ENCODE data around the gene KRT28.

The KRT28 gene, protein sequence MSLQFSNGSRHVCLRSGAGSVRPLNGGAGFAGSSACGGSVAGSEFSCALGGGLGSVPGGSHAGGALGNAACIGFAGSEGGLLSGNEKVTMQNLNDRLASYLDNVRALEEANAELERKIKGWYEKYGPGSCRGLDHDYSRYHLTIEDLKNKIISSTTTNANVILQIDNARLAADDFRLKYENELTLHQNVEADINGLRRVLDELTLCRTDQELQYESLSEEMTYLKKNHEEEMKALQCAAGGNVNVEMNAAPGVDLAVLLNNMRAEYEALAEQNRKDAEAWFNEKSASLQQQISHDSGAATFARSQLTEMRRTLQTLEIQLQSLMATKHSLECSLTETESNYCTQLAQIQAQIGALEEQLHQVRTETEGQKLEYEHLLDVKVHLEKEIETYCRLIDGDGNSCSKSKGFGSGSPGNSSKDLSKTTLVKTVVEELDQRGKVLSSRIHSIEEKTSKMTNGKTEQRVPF

DNA sequence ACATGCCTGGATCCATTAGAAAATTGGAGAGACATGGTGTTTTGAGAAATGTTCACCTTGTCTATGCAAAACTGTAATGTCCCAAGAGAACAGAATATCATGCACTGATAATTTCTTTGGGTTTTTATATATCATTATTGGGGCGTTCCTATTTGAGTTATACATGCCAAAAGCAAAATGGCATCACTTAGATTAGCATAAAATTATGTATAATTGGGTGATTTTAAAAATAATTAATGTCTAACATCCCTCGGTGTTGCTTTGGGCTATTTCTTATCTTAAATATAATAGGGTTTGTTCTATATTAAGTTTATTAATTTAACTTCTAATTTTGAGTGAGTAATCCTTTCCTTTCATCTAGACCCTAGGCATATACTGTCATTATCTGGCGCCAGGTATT lies at the start of gene KRT28:
Gene KRT28 (minus strand): TSS at position 101 of the 400 bp plus-strand sequence. CDS start 66 bp downstream, at position 35.
- H3K27me3 ChIP-seq (ENCODE audit: insufficient read depth, low read length) = peaks cover 50% of the 10 kb centered on the region
- H3K36me3 ChIP-seq (ENCODE audit: insufficient read depth, low read depth, low read length) = no peaks in the 10 kb centered on the region
- H3K4me3 ChIP-seq (ENCODE audit: low read length) = no peak within 1 kb of the TSS
- no peaks in the 10 kb centered on the region for H3K9me3 ChIP-seq (ENCODE audit: insufficient read depth, low read depth, low read length)
- H3K27ac ChIP-seq (ENCODE audit: low read length) = no peak within 1 kb of the TSS
- no peak within 1 kb of the TSS for H3K9ac ChIP-seq (ENCODE audit: low read depth, low read length)
- no peaks in the 10 kb centered on the region for H3K4me1 ChIP-seq (ENCODE audit: insufficient read depth, low read length)

DNA sequence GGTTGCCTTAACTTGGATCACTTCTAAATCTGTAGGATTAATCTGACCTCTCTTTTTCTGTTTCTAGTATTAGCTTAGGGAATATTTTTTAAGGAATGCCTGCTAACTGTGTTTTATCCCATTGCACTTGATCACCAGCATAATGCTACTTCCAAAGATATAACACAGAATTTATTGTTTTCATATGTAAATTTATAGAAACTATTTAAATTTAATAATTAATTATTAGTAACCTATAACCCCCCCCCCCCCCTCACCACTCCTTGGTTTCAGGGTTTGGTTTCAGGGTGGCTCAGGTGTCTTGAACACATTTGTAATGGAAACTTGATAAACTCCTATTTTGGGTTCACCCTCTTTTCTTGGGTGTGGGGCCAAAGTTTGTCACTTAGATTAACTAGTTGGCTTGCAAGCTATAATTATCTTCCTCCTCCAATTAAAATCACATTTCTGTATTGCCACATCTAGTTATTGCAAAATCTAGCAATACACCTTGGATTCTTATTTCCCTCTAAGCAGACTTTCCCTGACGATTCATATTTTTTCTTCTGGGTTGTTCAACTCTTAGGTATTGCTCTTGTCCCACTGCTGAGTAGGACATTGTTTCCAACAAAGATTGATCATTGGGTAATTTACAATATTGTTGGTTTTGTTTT lies 49.0 kb upstream of the KRT28 start:
- H3K4me1 ChIP-seq (ENCODE audit: insufficient read depth, low read length) = peaks cover 8% of the 10 kb centered on the region; the same call in 1 of the 2 replicates

DNA sequence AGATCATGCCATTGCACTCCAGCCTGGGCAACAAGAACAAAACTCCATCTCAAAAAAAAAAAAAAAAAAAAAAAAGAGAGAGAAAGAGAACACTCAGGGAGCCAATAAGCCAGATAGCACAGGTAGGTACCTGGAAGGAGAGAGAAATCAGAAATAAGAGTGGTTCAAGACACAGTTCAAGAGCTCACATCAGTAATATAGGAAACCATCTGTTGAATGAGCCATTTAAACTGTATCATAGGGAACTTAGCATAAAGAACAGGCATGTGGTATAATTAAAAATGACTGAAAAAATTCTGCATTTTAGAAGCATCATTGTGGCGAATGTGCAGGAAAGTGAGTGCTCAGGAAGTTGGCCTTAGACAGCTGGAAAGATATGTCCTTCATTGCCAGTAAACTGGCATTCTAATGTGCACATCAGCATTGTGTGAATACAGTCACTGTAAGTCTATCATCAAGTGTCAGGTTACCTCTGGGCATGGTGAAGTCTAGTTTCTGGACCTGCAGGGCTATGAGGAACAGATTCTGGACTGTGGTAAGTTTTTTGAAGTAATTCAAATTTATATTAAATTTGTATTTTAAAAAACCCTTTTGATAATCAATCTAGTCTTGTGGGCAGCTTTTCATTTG lies 46.9 kb upstream of the KRT28 start:
- H3K9ac ChIP-seq (ENCODE audit: low read depth, low read length) = no peak overlapping the region
- H3K27ac ChIP-seq (ENCODE audit: low read length) = no peak overlapping the region
- no peak overlapping the region for H3K4me3 ChIP-seq (ENCODE audit: low read length)
- no peaks in the 10 kb centered on the region for H3K36me3 ChIP-seq (ENCODE audit: insufficient read depth, low read depth, low read length)
- H3K27me3 ChIP-seq (ENCODE audit: insufficient read depth, low read length) = peaks cover 34% of the 10 kb centered on the region
- no peaks in the 10 kb centered on the region for H3K4me1 ChIP-seq (ENCODE audit: insufficient read depth, low read length)
- H3K9me3 ChIP-seq (ENCODE audit: insufficient read depth, low read depth, low read length) = no peaks in the 10 kb centered on the region

More for the DNA sequence above, 49.0 kb upstream of the KRT28 start:
- no peaks in the 10 kb centered on the region for H3K9me3 ChIP-seq (ENCODE audit: insufficient read depth, low read depth, low read length)
- H3K4me3 ChIP-seq (ENCODE audit: low read length) = no peak overlapping the region
- no peak overlapping the region for H3K27ac ChIP-seq (ENCODE audit: low read length)
- H3K36me3 ChIP-seq (ENCODE audit: insufficient read depth, low read depth, low read length) = no peaks in the 10 kb centered on the region
- H3K9ac ChIP-seq (ENCODE audit: low read depth, low read length) = no peak overlapping the region
- H3K27me3 ChIP-seq (ENCODE audit: insufficient read depth, low read length) = peaks cover 20% of the 10 kb centered on the region

DNA sequence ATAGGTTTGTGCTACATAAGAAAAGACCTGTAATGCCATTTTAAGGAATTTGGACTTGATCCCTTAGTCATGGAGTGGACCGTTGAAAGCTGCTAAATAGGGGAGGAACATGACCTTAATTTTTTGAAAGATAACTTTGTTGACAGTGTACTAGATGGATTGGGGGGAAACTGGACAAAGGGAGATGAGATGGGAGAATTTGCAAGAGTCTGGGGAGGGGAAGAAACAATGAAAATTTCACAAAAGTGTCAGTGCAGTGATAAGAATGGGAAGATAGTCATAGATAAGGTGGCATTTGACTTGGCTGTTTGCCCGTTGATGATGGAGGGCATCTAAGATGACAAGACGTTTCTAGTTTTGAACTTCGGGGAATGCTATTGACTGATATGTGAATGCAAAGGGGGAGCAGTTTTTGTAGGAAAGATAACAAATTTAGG lies 44.9 kb upstream of the KRT28 start:
- H3K4me3 ChIP-seq (ENCODE audit: low read length) = no peak overlapping the region
- peaks cover 40% of the 10 kb centered on the region for H3K27me3 ChIP-seq (ENCODE audit: insufficient read depth, low read length)
- no peak overlapping the region for H3K9ac ChIP-seq (ENCODE audit: low read depth, low read length)
- H3K27ac ChIP-seq (ENCODE audit: low read length) = no peak overlapping the region
- no peaks in the 10 kb centered on the region for H3K9me3 ChIP-seq (ENCODE audit: insufficient read depth, low read depth, low read length)
- no peaks in the 10 kb centered on the region for H3K36me3 ChIP-seq (ENCODE audit: insufficient read depth, low read depth, low read length)
- H3K4me1 ChIP-seq (ENCODE audit: insufficient read depth, low read length) = no peaks in the 10 kb centered on the region

DNA sequence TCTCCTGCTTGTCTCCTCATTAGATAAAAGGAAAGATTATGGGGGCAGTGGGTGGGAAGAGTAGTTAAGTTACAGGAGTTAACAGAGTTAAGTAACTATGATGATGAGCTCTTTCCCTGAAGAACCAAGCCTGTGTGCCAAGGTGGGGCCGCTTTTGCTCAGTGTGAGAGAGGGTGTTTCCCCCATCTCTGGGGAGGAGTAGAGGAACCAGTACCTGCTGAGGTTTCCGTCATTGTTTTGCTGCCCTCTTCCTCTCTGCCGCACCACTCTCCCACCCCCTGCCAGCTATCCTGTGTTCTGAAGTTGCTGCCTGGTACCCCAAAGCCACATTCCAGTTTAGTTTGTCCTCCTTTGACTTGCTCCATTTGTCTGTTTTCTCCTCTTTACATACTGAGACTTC lies 43.5 kb upstream of the KRT28 start:
- Histone ChIP-seq H3K4me3 (ENCODE audit: low read length) (no peak overlapping the region), H3K27me3 (ENCODE audit: insufficient read depth, low read length) (peaks cover 55% of the 10 kb centered on the region), H3K9ac (ENCODE audit: low read depth, low read length) (no peak overlapping the region), H3K4me1 (ENCODE audit: insufficient read depth, low read length) (no peaks in the 10 kb centered on the region), H3K9me3 (ENCODE audit: insufficient read depth, low read depth, low read length) (no peaks in the 10 kb centered on the region), H3K36me3 (ENCODE audit: insufficient read depth, low read depth, low read length) (no peaks in the 10 kb centered on the region), H3K27ac (ENCODE audit: low read length) (no peak overlapping the region)

DNA sequence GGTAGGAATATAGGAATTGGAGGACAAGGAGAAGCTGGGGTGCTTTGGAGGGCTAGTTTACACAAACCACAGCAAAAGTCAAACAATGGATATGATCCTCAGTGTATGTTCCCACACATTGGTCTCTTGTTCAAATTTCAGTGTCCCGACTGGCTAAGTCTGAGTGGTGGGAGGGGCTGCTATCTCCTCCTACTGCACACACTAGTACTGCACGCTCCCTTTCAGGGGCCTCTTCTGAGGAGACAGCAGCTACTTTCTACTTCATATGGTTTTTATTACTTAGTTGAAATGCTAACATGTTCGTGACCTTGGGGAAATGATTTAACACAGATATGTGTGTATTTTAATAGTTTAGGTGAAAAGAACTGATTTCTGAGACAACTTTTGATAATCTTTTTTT lies 41.5 kb upstream of the KRT28 start:
- no peak overlapping the region for H3K9ac ChIP-seq (ENCODE audit: low read depth, low read length)
- H3K4me1 ChIP-seq (ENCODE audit: insufficient read depth, low read length) = no peaks in the 10 kb centered on the region
- no peaks in the 10 kb centered on the region for H3K36me3 ChIP-seq (ENCODE audit: insufficient read depth, low read depth, low read length)
- H3K27ac ChIP-seq (ENCODE audit: low read length) = no peak overlapping the region
- no peaks in the 10 kb centered on the region for H3K9me3 ChIP-seq (ENCODE audit: insufficient read depth, low read depth, low read length)
- H3K27me3 ChIP-seq (ENCODE audit: insufficient read depth, low read length) = peaks cover 71% of the 10 kb centered on the region
- no peak overlapping the region for H3K4me3 ChIP-seq (ENCODE audit: low read length)

DNA sequence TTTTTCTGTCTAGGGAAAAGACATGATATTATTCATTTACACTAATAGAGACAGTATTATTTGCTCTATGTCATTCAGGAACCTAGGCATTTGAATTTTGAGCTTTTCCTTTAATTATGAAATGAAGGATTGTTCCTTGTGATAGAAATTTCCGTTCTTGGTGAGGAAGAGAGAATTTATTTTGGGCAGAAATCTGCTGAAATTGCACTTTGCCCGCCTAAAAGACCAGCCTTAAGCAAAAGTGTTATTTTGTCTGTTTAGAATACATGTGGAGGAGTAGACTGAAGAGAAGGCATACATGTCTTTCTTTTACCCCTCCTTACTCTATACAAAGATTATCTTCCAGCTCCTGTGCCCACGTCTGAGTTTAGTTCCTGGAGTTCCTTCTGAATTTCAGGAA lies 39.4 kb upstream of the KRT28 start:
- Histone ChIP-seq H3K4me1 (ENCODE audit: insufficient read depth, low read length) (no peaks in the 10 kb centered on the region), H3K36me3 (ENCODE audit: insufficient read depth, low read depth, low read length) (peaks cover 5% of the 10 kb centered on the region; the same call in 1 of the 2 replicates), H3K9me3 (ENCODE audit: insufficient read depth, low read depth, low read length) (no peaks in the 10 kb centered on the region), H3K9ac (ENCODE audit: low read depth, low read length) (no peak overlapping the region), H3K27ac (ENCODE audit: low read length) (no peak overlapping the region), H3K4me3 (ENCODE audit: low read length) (no peak overlapping the region), H3K27me3 (ENCODE audit: insufficient read depth, low read length) (peaks cover 68% of the 10 kb centered on the region)

DNA sequence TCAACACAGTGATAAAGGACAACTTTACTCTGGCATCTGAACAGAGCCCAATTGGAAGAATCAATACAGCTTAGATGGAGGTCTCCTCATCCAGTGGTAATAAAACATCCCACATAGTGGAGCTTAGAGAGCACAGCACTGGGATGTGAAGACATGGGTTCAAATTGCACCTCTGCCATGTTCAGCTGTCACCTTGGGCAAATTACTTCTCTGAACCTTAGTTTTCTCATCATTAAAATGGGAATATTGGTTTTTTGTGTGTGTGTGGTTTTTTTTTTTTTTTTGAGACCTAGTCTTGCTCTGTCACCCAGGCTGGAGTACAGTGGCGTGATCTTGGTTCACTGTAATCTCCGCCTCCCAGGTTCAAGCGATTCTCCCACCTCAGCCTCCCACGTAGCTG lies 36.3 kb upstream of the KRT28 start:
- H3K9me3 ChIP-seq (ENCODE audit: insufficient read depth, low read depth, low read length) = no peaks in the 10 kb centered on the region
- no peak overlapping the region for H3K4me3 ChIP-seq (ENCODE audit: low read length)
- peaks cover 83% of the 10 kb centered on the region for H3K27me3 ChIP-seq (ENCODE audit: insufficient read depth, low read length)
- H3K9ac ChIP-seq (ENCODE audit: low read depth, low read length) = no peak overlapping the region
- H3K27ac ChIP-seq (ENCODE audit: low read length) = no peak overlapping the region
- H3K36me3 ChIP-seq (ENCODE audit: insufficient read depth, low read depth, low read length) = peaks cover 5% of the 10 kb centered on the region; the same call in 1 of the 2 replicates
- no peaks in the 10 kb centered on the region for H3K4me1 ChIP-seq (ENCODE audit: insufficient read depth, low read length)

DNA sequence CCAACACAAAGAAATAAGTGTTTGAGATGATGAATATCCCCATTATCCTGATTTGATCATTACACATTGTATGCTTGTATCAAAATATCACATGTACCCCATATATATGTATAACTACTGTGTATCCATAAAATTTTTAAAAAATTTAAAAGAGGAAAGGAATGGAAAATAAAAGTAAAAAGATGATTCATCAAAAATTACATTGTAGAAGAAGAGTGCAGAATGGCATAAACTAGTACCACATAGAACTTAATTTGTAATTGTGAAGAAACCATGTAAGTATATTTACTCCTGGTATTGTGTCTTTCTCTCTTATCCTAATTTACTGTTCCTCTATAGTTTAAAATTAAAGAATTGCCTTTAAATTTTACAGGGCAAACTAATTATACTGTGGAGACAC lies 34.1 kb upstream of the KRT28 start:
- Histone ChIP-seq H3K27me3 (ENCODE audit: insufficient read depth, low read length) (peaks cover 77% of the 10 kb centered on the region), H3K9me3 (ENCODE audit: insufficient read depth, low read depth, low read length) (no peaks in the 10 kb centered on the region), H3K27ac (ENCODE audit: low read length) (no peak overlapping the region), H3K4me3 (ENCODE audit: low read length) (no peak overlapping the region), H3K4me1 (ENCODE audit: insufficient read depth, low read length) (no peaks in the 10 kb centered on the region), H3K36me3 (ENCODE audit: insufficient read depth, low read depth, low read length) (peaks cover 5% of the 10 kb centered on the region; the same call in 1 of the 2 replicates), H3K9ac (ENCODE audit: low read depth, low read length) (no peak overlapping the region)

DNA sequence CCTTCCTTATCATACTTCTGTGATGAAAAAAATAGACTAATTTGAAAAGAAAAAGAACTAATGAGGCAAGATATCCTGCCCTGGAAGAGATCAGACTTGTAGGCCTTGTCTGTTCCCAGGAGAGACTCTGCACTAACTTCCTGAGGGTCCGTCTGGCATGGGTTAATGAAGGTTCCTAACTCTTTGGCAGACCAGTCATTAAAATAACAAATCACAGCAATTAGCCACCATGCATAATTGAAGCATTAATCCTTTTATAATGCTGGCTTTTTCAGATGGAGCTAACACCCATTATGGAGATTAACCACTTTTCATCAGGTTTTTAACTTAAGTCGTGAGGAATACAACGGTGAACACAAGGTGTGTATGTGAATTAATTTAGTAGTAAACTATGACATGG lies 33.1 kb upstream of the KRT28 start:
- Histone ChIP-seq H3K4me1 (ENCODE audit: insufficient read depth, low read length) (no peaks in the 10 kb centered on the region), H3K27ac (ENCODE audit: low read length) (no peak overlapping the region), H3K4me3 (ENCODE audit: low read length) (no peak overlapping the region), H3K9me3 (ENCODE audit: insufficient read depth, low read depth, low read length) (no peaks in the 10 kb centered on the region), H3K9ac (ENCODE audit: low read depth, low read length) (no peak overlapping the region), H3K36me3 (ENCODE audit: insufficient read depth, low read depth, low read length) (peaks cover 5% of the 10 kb centered on the region; the same call in 1 of the 2 replicates), H3K27me3 (ENCODE audit: insufficient read depth, low read length) (peaks cover 70% of the 10 kb centered on the region)

DNA sequence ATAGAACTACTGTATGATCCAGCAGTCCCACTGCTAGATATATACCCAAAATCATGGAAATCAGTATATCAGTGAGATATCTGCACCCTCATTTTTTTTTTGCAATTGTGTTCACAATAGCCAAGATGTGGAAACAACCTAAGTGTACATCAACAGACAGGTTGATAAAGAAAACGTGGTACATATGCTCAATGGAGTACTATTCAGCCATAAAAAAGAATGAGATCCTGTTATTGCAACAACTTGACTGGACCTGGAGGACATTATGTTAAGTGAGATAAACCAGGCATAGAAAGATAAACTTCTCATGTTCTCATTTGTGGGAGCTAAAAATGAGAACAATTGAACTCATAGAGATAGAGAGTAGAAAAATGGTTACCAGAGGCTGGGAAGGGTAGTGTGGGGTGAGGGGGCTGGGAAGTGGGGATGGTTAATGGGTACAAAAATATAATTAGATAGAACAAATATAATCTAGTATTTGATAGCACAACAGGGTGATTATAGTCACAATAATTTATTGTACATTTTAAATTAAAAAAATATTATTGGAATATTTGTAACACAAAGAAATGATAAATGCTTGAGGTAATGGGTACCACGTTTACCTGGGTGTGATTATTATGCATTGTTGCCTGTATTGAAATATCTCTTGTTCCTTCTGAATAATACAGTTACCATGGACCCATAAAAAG lies 30.5 kb upstream of the KRT28 start:
- no peaks in the 10 kb centered on the region for H3K4me1 ChIP-seq (ENCODE audit: insufficient read depth, low read length)

More for the DNA sequence above, 30.5 kb upstream of the KRT28 start:
- Histone ChIP-seq H3K9me3 (ENCODE audit: insufficient read depth, low read depth, low read length) (no peaks in the 10 kb centered on the region), H3K27me3 (ENCODE audit: insufficient read depth, low read length) (peaks cover 71% of the 10 kb centered on the region), H3K4me3 (ENCODE audit: low read length) (no peak overlapping the region), H3K36me3 (ENCODE audit: insufficient read depth, low read depth, low read length) (peaks cover 5% of the 10 kb centered on the region; the same call in 1 of the 2 replicates), H3K27ac (ENCODE audit: low read length) (no peak overlapping the region), H3K9ac (ENCODE audit: low read depth, low read length) (no peak overlapping the region)

Measured in iPS-20b (cell line).